ENCODE measurements around the gene PRKCA.

DNA sequence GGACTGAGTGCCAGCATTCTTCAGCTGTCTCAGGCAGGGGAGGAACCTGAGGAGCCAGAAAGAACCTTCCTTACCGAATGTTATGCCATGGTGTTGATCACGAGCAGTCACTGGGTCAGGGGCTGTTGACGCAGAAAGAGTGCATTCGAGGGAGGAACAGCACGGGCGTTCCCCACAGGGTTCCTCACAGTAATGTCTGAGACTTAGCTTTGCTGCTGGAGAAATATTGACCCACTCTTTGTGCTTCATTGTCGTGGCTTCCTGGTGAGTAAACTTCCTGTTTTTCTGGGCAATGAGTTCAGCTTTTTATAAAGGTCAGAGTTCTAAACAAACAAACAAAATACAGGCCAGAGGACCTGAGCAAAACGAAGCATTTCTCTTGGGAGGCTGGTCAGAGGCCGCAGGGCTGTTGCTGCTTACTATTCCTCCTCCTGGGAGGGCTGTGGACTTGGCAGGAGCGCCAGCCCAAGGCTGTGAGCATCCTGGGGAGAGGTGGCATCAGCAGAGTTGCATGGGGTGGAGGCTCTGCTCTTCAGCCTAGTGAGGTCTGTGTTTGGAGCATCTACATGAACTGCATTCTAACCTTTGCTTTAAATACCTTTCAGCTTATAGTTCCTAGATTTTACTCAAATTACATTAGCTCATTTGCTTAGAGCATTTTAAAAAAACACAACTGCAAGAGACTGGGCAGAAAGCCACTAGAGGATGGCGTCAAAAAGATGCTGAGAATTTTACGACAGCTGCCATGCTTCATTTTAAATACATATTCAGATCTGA is 389.4 kb downstream of the PRKCA start:
- TF ChIP-seq FOXJ3 (CRISPR knock-in tag; IDR thresholded peaks at IDR 0.05; ENCODE audit: borderline replicate concordance) (no peak), ZNF138 (CRISPR knock-in tag; conservative IDR thresholded peaks at IDR 0.05) (no peak), NR3C1 (CRISPR knock-in tag; conservative IDR thresholded peaks at IDR 0.05; ENCODE audit: low read depth) (no peak), NFE2L1 (CRISPR knock-in tag; IDR thresholded peaks at IDR 0.05) (no peak), ETV6 (CRISPR knock-in tag; IDR thresholded peaks at IDR 0.05) (no peak), SP1 (CRISPR knock-in tag; conservative IDR thresholded peaks at IDR 0.05) (no peak), ESRRA (CRISPR knock-in tag; IDR thresholded peaks at IDR 0.05; ENCODE audit: borderline replicate concordance) (no peak), ZNF423 (CRISPR knock-in tag; IDR thresholded peaks at IDR 0.05) (no peak)
- TF ChIP-seq, protein P1, sequence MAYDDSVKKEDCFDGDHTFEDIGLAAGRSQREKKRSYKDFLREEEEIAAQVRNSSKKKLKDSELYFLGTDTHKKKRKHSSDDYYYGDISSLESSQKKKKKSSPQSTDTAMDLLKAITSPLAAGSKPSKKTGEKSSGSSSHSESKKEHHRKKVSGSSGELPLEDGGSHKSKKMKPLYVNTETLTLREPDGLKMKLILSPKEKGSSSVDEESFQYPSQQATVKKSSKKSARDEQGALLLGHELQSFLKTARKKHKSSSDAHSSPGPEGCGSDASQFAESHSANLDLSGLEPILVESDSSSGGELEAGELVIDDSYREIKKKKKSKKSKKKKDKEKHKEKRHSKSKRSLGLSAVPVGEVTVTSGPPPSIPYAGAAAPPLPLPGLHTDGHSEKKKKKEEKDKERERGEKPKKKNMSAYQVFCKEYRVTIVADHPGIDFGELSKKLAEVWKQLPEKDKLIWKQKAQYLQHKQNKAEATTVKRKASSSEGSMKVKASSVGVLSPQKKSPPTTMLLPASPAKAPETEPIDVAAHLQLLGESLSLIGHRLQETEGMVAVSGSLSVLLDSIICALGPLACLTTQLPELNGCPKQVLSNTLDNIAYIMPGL (CRISPR knock-in tag; IDR thresholded peaks at IDR 0.05): no peak
- TF ChIP-seq, protein P2, sequence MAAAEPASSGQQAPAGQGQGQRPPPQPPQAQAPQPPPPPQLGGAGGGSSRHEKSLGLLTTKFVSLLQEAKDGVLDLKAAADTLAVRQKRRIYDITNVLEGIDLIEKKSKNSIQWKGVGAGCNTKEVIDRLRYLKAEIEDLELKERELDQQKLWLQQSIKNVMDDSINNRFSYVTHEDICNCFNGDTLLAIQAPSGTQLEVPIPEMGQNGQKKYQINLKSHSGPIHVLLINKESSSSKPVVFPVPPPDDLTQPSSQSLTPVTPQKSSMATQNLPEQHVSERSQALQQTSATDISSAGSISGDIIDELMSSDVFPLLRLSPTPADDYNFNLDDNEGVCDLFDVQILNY (CRISPR knock-in tag; IDR thresholded peaks at IDR 0.05): no peak
- TF ChIP-seq, protein P3, sequence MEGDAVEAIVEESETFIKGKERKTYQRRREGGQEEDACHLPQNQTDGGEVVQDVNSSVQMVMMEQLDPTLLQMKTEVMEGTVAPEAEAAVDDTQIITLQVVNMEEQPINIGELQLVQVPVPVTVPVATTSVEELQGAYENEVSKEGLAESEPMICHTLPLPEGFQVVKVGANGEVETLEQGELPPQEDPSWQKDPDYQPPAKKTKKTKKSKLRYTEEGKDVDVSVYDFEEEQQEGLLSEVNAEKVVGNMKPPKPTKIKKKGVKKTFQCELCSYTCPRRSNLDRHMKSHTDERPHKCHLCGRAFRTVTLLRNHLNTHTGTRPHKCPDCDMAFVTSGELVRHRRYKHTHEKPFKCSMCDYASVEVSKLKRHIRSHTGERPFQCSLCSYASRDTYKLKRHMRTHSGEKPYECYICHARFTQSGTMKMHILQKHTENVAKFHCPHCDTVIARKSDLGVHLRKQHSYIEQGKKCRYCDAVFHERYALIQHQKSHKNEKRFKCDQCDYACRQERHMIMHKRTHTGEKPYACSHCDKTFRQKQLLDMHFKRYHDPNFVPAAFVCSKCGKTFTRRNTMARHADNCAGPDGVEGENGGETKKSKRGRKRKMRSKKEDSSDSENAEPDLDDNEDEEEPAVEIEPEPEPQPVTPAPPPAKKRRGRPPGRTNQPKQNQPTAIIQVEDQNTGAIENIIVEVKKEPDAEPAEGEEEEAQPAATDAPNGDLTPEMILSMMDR (IDR thresholded peaks at IDR 0.05): no peak

Measured in WTC11 (cell line).